Measurements from ENCODE around the gene DHX57.
"Not testable (repeated sequence)": the region's sequence is repeated elsewhere in the genome, so short reads cannot be mapped to it uniquely, and the experiment has no call there.

The DHX57 gene

GRCh38 chr2:38863061-38863695 is 12.6 kb downstream of the DHX57 start:
- DNase-seq, result no peak

- no peak for DNase-seq
Observed at GRCh38 chr2:38862476-38862875, 13.3 kb downstream of the DHX57 start.

GRCh38 chr2:38856165-38856564 is 19.6 kb downstream of the DHX57 start:
- DNase-seq, result no peak

- no peak for DNase-seq
Observed at GRCh38 chr2:38850045-38850444, 25.7 kb downstream of the DHX57 start.

GRCh38 chr2:38836791-38837190 is 38.9 kb downstream of the DHX57 start:
- DNase-seq, result no peak

- DNase-seq, result no peak
Observed at GRCh38 chr2:38835990-38836389, 39.7 kb downstream of the DHX57 start.

GRCh38 chr2:38835015-38835601 is 40.6 kb downstream of the DHX57 start:
- peak; percentile 48 for DNase-seq

- DNase-seq, result no peak
Observed at GRCh38 chr2:38830526-38831159, 45.1 kb downstream of the DHX57 start.

- no peak for DNase-seq
Observed at GRCh38 chr2:38829971-38830370, 45.8 kb downstream of the DHX57 start.

GRCh38 chr2:38828460-38828859 is 47.3 kb downstream of the DHX57 start:
- DNase-seq, result no peak

- DNase-seq, result peak; percentile 3
Observed at GRCh38 chr2:38827539-38828145, 48.1 kb downstream of the DHX57 start.

GRCh38 chr2:38825956-38826355 is 49.8 kb downstream of the DHX57 start:
- DNase-seq, result no peak

- DNase-seq, result no peak
Observed at GRCh38 chr2:38824906-38825305, 50.8 kb downstream of the DHX57 start.

- no peak for DNase-seq
Observed at GRCh38 chr2:38823386-38823785, 52.3 kb downstream of the DHX57 start.

GRCh38 chr2:38818565-38818964 is 57.2 kb downstream of the DHX57 start:
- DNase-seq, result no peak

GRCh38 chr2:38815936-38816335 is 59.8 kb downstream of the DHX57 start:
- no peak for DNase-seq

GRCh38 chr2:38810488-38810887 is 65.2 kb downstream of the DHX57 start:
- no peak for DNase-seq

GRCh38 chr2:38808677-38809076 is 67.1 kb downstream of the DHX57 start:
- DNase-seq, result no peak

- DNase-seq, result no peak
Observed at GRCh38 chr2:38806733-38807059, 69.0 kb downstream of the DHX57 start.

- no peak for DNase-seq
Observed at GRCh38 chr2:38806015-38806732, 69.6 kb downstream of the DHX57 start.

GRCh38 chr2:38797953-38798352 is 77.8 kb downstream of the DHX57 start:
- DNase-seq, result no peak

GRCh38 chr2:38797250-38797676 is 78.5 kb downstream of the DHX57 start:
- DNase-seq, result no peak

- DNase-seq, result not testable (repeated sequence)
Observed at GRCh38 chr2:38795016-38795415, 80.7 kb downstream of the DHX57 start.

Data from eye (tissue), 1 donor.